Measurements from ENCODE around the gene GHR. TPM values are rescaled to one million over a fixed set of nuclear protein-coding genes. Genes with fewer than 3 reads are reported as not detected.

Gene GHR
- total and polyA plus RNA-seq, 2 donors from 2014 or later, result 3.7 to 6.5 TPM

DNA sequence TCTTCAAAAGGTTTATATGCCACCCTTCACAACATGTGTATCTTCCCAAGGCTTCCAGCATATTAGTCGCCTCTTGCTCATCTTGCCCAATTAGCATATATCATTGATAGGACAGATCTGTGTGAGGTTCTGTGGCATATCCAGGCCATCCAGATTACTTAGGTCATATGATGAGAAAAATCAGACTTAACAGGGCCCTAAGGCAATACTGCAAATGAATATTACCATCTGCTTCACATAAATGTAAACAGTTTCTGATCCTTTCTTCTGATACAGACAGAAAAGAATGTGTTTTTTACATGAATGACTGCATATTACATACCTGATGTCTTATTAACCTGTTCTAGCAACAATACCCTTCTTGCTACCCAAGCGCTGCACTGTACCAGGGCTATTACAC is 41.3 kb upstream of the GHR start:
- Histone ChIP-seq H3K4me1 (ENCODE audit: control insufficient read depth in 2 of 3, insufficient read depth in 2 of 3, low read depth in 1 of 3, low read length in 3 of 3) (no peaks in the 10 kb centered on the region), H3K9ac (ENCODE audit: low read length in 3 of 3) (no peak overlapping the region), H3K27me3 (ENCODE audit: control insufficient read depth, insufficient read depth, low read length) (no peaks in the 10 kb centered on the region), H3K9me3 (ENCODE audit: control insufficient read depth in 2 of 3, insufficient read depth in 1 of 3, low read length in 3 of 3) (no peaks in the 10 kb centered on the region), H3K36me3 (ENCODE audit: control insufficient read depth in 2 of 3, insufficient read depth in 3 of 3, low read length in 3 of 3) (no peaks in the 10 kb centered on the region), H3K4me3 (ENCODE audit: low read length in 3 of 3) (no peak overlapping the region), H3K27ac (ENCODE audit: low read depth in 2 of 2, low read length in 2 of 2) (no peak overlapping the region)
- no peak for FAIRE-seq
- TF ChIP-seq CTCF (IDR thresholded peaks at IDR 0.05; ENCODE audit: borderline replicate concordance, extremely low read depth, insufficient read depth), result no peak
- no peak for DNase-seq
- intact Hi-C loops (cut with DNase I), result no loop called here

- H3K4me1 ChIP-seq (ENCODE audit: control insufficient read depth in 2 of 3, insufficient read depth in 2 of 3, low read depth in 1 of 3, low read length in 3 of 3), result no peaks in the 10 kb centered on the region
- DNase-seq (no peak), FAIRE-seq (no peak)
- H3K27me3 ChIP-seq (ENCODE audit: control insufficient read depth, insufficient read depth, low read length), result no peaks in the 10 kb centered on the region
- TF ChIP-seq CTCF (IDR thresholded peaks at IDR 0.05; ENCODE audit: borderline replicate concordance, extremely low read depth, insufficient read depth), result no peak
- no peaks in the 10 kb centered on the region for H3K9me3 ChIP-seq (ENCODE audit: control insufficient read depth in 2 of 3, insufficient read depth in 1 of 3, low read length in 3 of 3)
- H3K27ac ChIP-seq (ENCODE audit: low read depth in 2 of 2, low read length in 2 of 2), result no peak overlapping the region
- no peaks in the 10 kb centered on the region for H3K36me3 ChIP-seq (ENCODE audit: control insufficient read depth in 2 of 3, insufficient read depth in 3 of 3, low read length in 3 of 3)
- H3K4me3 ChIP-seq (ENCODE audit: low read length in 3 of 3), result no peak overlapping the region
- H3K9ac ChIP-seq (ENCODE audit: low read length in 3 of 3), result no peak overlapping the region
- intact Hi-C loops (cut with DNase I), result no loop called here
Observed at GRCh38 chr5:42387563-42387962, 35.7 kb upstream of the GHR start.

GRCh38 chr5:42390115-42390514 is 33.1 kb upstream of the GHR start:
- intact Hi-C loops (cut with DNase I), result no loop called here
- no peak for DNase-seq
- no peaks in the 10 kb centered on the region for H3K36me3 ChIP-seq (ENCODE audit: control insufficient read depth in 2 of 3, insufficient read depth in 3 of 3, low read length in 3 of 3)
- no peak overlapping the region for H3K9ac ChIP-seq (ENCODE audit: low read length in 3 of 3)
- TF ChIP-seq CTCF (IDR thresholded peaks at IDR 0.05; ENCODE audit: borderline replicate concordance, extremely low read depth, insufficient read depth), result no peak
- no peaks in the 10 kb centered on the region for H3K4me1 ChIP-seq (ENCODE audit: control insufficient read depth in 2 of 3, insufficient read depth in 2 of 3, low read depth in 1 of 3, low read length in 3 of 3)
- H3K27ac ChIP-seq (ENCODE audit: low read depth in 2 of 2, low read length in 2 of 2), result no peak overlapping the region
- H3K27me3 ChIP-seq (ENCODE audit: control insufficient read depth, insufficient read depth, low read length), result no peaks in the 10 kb centered on the region
- no peak overlapping the region for H3K4me3 ChIP-seq (ENCODE audit: low read length in 3 of 3)
- no peak for FAIRE-seq
- no peaks in the 10 kb centered on the region for H3K9me3 ChIP-seq (ENCODE audit: control insufficient read depth in 2 of 3, insufficient read depth in 1 of 3, low read length in 3 of 3)

- Histone ChIP-seq H3K4me1 (ENCODE audit: control insufficient read depth in 2 of 3, insufficient read depth in 2 of 3, low read depth in 1 of 3, low read length in 3 of 3) (no peaks in the 10 kb centered on the region), H3K36me3 (ENCODE audit: control insufficient read depth in 2 of 3, insufficient read depth in 3 of 3, low read length in 3 of 3) (no peaks in the 10 kb centered on the region), H3K9ac (ENCODE audit: low read length in 3 of 3) (no peak overlapping the region), H3K27ac (ENCODE audit: low read depth in 2 of 2, low read length in 2 of 2) (no peak overlapping the region), H3K9me3 (ENCODE audit: control insufficient read depth in 2 of 3, insufficient read depth in 1 of 3, low read length in 3 of 3) (no peaks in the 10 kb centered on the region), H3K27me3 (ENCODE audit: control insufficient read depth, insufficient read depth, low read length) (no peaks in the 10 kb centered on the region), H3K4me3 (ENCODE audit: low read length in 3 of 3) (no peak overlapping the region)
- no peak for DNase-seq
- no peak for TF ChIP-seq CTCF (IDR thresholded peaks at IDR 0.05; ENCODE audit: borderline replicate concordance, extremely low read depth, insufficient read depth)
- no peak for FAIRE-seq
- intact Hi-C loops (cut with DNase I), result no loop called here
Observed at GRCh38 chr5:42392917-42393316, 30.3 kb upstream of the GHR start.
